GM10847 (cell line): Measurements from ENCODE around the gene ADH5.

Experiments used
- POLR2A ChIP-seq: IDR thresholded peaks from 2 replicates; pipeline ENCODE4 v1.6.1; 2011; ENCODE audit not compliant: insufficient read length; ENCODE audit errors: extremely low read depth

ADH5 gene

GRCh38 chr4:99084595-99084994 is 4.0 kb downstream of the ADH5 start:
- TF ChIP-seq POLR2A = no peak

- TF ChIP-seq POLR2A = no peak
Observed at GRCh38 chr4:99082192-99082591, 6.4 kb downstream of the ADH5 start.

GRCh38 chr4:99079625-99080295 is 8.8 kb downstream of the ADH5 start:
- no peak for TF ChIP-seq POLR2A

- no peak for TF ChIP-seq POLR2A
Observed at GRCh38 chr4:99078931-99079624, 9.5 kb downstream of the ADH5 start.

- TF ChIP-seq POLR2A = no peak
Observed at GRCh38 chr4:99078336-99078735, 10.3 kb downstream of the ADH5 start.

GRCh38 chr4:99077177-99077576 is 11.4 kb downstream of the ADH5 start:
- no peak for TF ChIP-seq POLR2A

- TF ChIP-seq POLR2A = no peak
Observed at GRCh38 chr4:99076292-99076976, 12.2 kb downstream of the ADH5 start.

- TF ChIP-seq POLR2A = no peak
Observed at GRCh38 chr4:99074816-99075215, 13.8 kb downstream of the ADH5 start.

GRCh38 chr4:99071159-99071558 is 17.4 kb downstream of the ADH5 start:
- TF ChIP-seq POLR2A = no peak

- no peak for TF ChIP-seq POLR2A
Observed at GRCh38 chr4:99067617-99068016, 21.0 kb downstream of the ADH5 start.

GRCh38 chr4:99062120-99062519 is 26.5 kb downstream of the ADH5 start:
- TF ChIP-seq POLR2A = no peak

- no peak for TF ChIP-seq POLR2A
Observed at GRCh38 chr4:99061048-99061700, 27.4 kb downstream of the ADH5 start.

GRCh38 chr4:99059550-99059949 is 29.0 kb downstream of the ADH5 start:
- no peak for TF ChIP-seq POLR2A

GRCh38 chr4:99058228-99058627 is 30.4 kb downstream of the ADH5 start:
- no peak for TF ChIP-seq POLR2A

GRCh38 chr4:99054428-99054994 is 34.1 kb downstream of the ADH5 start:
- no peak for TF ChIP-seq POLR2A
